GM18861 (cell line): ENCODE measurements around the gene NPHP4.

ENCODE experiments used
- ATAC-seq: cut with Tn5 transposase; IDR thresholded peaks from one replicate; pipeline ENCODE4 v1.9.1; 2021; ENCODE audit not compliant: unreplicated experiment

The NPHP4 gene

GRCh38 chr1:5815716-5816115 is 176.5 kb downstream of the NPHP4 start:
- ATAC-seq: no peak

GRCh38 chr1:5815211-5815610 is 177.0 kb downstream of the NPHP4 start:
- no peak for ATAC-seq

- no peak for ATAC-seq
These were observed 178.1 kb downstream of the NPHP4 start for GRCh38 chr1:5814046-5814619.

GRCh38 chr1:5813480-5813879 is 178.7 kb downstream of the NPHP4 start:
- no peak for ATAC-seq
